ENCODE measurements around the gene SPAG16. TPM values are rescaled to one million over a fixed set of nuclear protein-coding genes. Genes with fewer than 3 reads are reported as not detected.

Gene SPAG16
- total RNA-seq, 1 experiment from 2014 or later: 0.30 TPM

- TF ChIP-seq, protein P1, sequence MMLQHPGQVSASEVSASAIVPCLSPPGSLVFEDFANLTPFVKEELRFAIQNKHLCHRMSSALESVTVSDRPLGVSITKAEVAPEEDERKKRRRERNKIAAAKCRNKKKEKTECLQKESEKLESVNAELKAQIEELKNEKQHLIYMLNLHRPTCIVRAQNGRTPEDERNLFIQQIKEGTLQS (IDR thresholded peaks at IDR 0.05): no peak
- TF ChIP-seq EZH2 (IDR thresholded peaks at IDR 0.05): no peak
- no peak for TF ChIP-seq POLR2A (IDR thresholded peaks at IDR 0.05; ENCODE audit: borderline replicate concordance, extremely low read depth, insufficient read depth, insufficient read length)
These were observed 601.2 kb downstream of the SPAG16 start (continued) for GRCh38 chr2:213885485-213885884.

DNA sequence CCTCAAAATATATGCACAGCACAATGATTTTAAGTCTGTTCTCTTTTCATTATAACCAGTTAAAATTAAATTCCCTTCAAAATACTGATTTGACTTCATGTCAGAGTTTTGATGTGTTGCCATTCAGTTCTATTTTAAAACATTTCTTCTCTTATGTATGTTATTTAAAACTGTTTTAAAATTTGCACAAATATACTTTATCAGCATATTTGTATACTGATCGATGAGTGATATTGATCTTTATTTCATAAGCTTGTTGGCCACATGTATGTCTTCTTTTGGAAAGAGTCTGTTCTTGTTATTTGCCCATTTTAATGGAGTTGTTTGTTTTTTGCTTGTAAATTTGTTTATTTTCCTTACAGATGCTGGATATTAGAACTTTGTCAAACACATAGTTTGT lies 630.2 kb downstream of the SPAG16 start:
- H3K9me3 ChIP-seq (ENCODE audit: control insufficient read depth in 1 of 2, insufficient read depth in 1 of 2, low read depth in 1 of 2, low read length in 2 of 2): no peaks in the 10 kb centered on the region
- no peak for TF ChIP-seq EGR1 (IDR thresholded peaks at IDR 0.05; ENCODE audit: low read depth)
- TF ChIP-seq CEBPB (IDR thresholded peaks at IDR 0.05; ENCODE audit: low read depth): no peak
- TF ChIP-seq POLR2AphosphoS5 (IDR thresholded peaks at IDR 0.05; ENCODE audit: low read depth, low read length): no peak
- no peak for TF ChIP-seq EZH2phosphoT487 (IDR thresholded peaks at IDR 0.05; ENCODE audit: borderline replicate concordance)
- no peak for TF ChIP-seq JUND (IDR thresholded peaks at IDR 0.05)
- TF ChIP-seq, protein P2, sequence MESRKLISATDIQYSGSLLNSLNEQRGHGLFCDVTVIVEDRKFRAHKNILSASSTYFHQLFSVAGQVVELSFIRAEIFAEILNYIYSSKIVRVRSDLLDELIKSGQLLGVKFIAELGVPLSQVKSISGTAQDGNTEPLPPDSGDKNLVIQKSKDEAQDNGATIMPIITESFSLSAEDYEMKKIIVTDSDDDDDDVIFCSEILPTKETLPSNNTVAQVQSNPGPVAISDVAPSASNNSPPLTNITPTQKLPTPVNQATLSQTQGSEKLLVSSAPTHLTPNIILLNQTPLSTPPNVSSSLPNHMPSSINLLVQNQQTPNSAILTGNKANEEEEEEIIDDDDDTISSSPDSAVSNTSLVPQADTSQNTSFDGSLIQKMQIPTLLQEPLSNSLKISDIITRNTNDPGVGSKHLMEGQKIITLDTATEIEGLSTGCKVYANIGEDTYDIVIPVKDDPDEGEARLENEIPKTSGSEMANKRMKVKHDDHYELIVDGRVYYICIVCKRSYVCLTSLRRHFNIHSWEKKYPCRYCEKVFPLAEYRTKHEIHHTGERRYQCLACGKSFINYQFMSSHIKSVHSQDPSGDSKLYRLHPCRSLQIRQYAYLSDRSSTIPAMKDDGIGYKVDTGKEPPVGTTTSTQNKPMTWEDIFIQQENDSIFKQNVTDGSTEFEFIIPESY (IDR thresholded peaks at IDR 0.05; ENCODE audit: extremely low read depth, insufficient replicate concordance, low read length): no peak
- TF ChIP-seq, protein P3, sequence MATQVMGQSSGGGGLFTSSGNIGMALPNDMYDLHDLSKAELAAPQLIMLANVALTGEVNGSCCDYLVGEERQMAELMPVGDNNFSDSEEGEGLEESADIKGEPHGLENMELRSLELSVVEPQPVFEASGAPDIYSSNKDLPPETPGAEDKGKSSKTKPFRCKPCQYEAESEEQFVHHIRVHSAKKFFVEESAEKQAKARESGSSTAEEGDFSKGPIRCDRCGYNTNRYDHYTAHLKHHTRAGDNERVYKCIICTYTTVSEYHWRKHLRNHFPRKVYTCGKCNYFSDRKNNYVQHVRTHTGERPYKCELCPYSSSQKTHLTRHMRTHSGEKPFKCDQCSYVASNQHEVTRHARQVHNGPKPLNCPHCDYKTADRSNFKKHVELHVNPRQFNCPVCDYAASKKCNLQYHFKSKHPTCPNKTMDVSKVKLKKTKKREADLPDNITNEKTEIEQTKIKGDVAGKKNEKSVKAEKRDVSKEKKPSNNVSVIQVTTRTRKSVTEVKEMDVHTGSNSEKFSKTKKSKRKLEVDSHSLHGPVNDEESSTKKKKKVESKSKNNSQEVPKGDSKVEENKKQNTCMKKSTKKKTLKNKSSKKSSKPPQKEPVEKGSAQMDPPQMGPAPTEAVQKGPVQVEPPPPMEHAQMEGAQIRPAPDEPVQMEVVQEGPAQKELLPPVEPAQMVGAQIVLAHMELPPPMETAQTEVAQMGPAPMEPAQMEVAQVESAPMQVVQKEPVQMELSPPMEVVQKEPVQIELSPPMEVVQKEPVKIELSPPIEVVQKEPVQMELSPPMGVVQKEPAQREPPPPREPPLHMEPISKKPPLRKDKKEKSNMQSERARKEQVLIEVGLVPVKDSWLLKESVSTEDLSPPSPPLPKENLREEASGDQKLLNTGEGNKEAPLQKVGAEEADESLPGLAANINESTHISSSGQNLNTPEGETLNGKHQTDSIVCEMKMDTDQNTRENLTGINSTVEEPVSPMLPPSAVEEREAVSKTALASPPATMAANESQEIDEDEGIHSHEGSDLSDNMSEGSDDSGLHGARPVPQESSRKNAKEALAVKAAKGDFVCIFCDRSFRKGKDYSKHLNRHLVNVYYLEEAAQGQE (IDR thresholded peaks at IDR 0.05; ENCODE audit: low read depth): no peak
- TF ChIP-seq FOSL1 (IDR thresholded peaks at IDR 0.05; ENCODE audit: low read depth): no peak
- TF ChIP-seq ELF1 (IDR thresholded peaks at IDR 0.05; ENCODE audit: borderline replicate concordance, low read depth): no peak
- no peak for TF ChIP-seq ZFX (IDR thresholded peaks at IDR 0.05)
- TF ChIP-seq CTCF (IDR thresholded peaks at IDR 0.05 in 2 of 3, conservative IDR thresholded peaks at IDR 0.05 in 1 of 3; ENCODE audit: borderline replicate concordance in 1 of 3, insufficient read depth in 1 of 3, low read depth in 2 of 3, low read length in 2 of 3): no peak
- no peak for TF ChIP-seq TCF7L2 (IDR thresholded peaks at IDR 0.05; ENCODE audit: borderline replicate concordance, extremely low read depth, insufficient read depth, insufficient read length)
- TF ChIP-seq CBX3 (IDR thresholded peaks at IDR 0.05; ENCODE audit: low read depth): no peak
- TF ChIP-seq, protein P1 (IDR thresholded peaks at IDR 0.05): no peak
- no peak for TF ChIP-seq EZH2 (IDR thresholded peaks at IDR 0.05)
- TF ChIP-seq MAX (IDR thresholded peaks at IDR 0.05): no peak
- no peak for TF ChIP-seq SP1 (IDR thresholded peaks at IDR 0.05; ENCODE audit: low read depth)
- BruUV-seq (replicated peaks): no TSS peak
- H3K27me3 ChIP-seq (ENCODE audit: insufficient read depth, low read length): no peaks in the 10 kb centered on the region
- H3K9me2 ChIP-seq (ENCODE audit: insufficient read depth): no peaks in the 10 kb centered on the region
- H3K27ac ChIP-seq (ENCODE audit: low read depth, low read length): no peak overlapping the region
- ChIA-PET CTCF (no interaction called here), POLR2A (no interaction called here), RAD21 (ENCODE audit: low non-redundant PET in 1 of 2, low total read pairs in 2 of 2, uncharacterized antibody in 2 of 2, unreplicated experiment in 2 of 2) (no interaction called here)
- no peaks in the 10 kb centered on the region for H3K79me2 ChIP-seq (ENCODE audit: insufficient read depth, low read length)
- no peaks in the 10 kb centered on the region for H4K20me1 ChIP-seq (ENCODE audit: insufficient read depth)
- intact Hi-C loops (cut with micrococcal nuclease): no loop called here
- ATAC-seq (no peak), DNase-seq (ENCODE audit: low read depth, low spot score) (no peak)
- no peak overlapping the region for H3K9ac ChIP-seq (ENCODE audit: low read length)
- H3K4me3 ChIP-seq (replicated peaks in 1 of 2; ENCODE audit: low read depth in 1 of 2, low read length in 2 of 2): no peak overlapping the region
- no peaks in the 10 kb centered on the region for H3K36me3 ChIP-seq (ENCODE audit: control insufficient read depth in 1 of 2, insufficient read depth in 2 of 2, low read length in 2 of 2)
- no peak overlapping the region for H2AFZ ChIP-seq (ENCODE audit: low read depth, low read length, poor library complexity, severe bottlenecking)
- H3K4me2 ChIP-seq (ENCODE audit: low read length): no peak overlapping the region
- no peaks in the 10 kb centered on the region for H3K4me1 ChIP-seq (ENCODE audit: control insufficient read depth in 1 of 2, insufficient read depth in 2 of 2, low read length in 2 of 2)
